GM12878 (cell line): ENCODE data around the gene TBCE. TPM values are rescaled to one million over a fixed set of nuclear protein-coding genes. Genes with fewer than 3 reads are reported as not detected.

Source experiments
- ATAC-seq: fragments of 200-7000 bp; cut with Tn5 transposase; 3 replicates; pipeline ENCODE4 v1.9.1; 2020; ENCODE audit warnings: mild to moderate bottlenecking, moderate library complexity
- BruUV-seq: library from RNA; stranded (reverse); fragments of 400-500 nt; replicated peaks from 2 replicates; lab custom pipeline; 2021; lab: Mats Ljungman, UMichigan
- CTCF ChIA-PET: fragments of 300-600 bp; sonication (Branson Sonifier 250); formaldehyde crosslinking; extraction: SDS; loops from one replicate; lab custom pipeline; 2021; ENCODE audit warnings: inconsistent platforms; lab: Yijun Ruan, JAX
- POLR2A ChIA-PET: fragments of 350-600 bp; formaldehyde crosslinking; extraction: SDS; loops from one replicate; lab custom pipeline; 2021; ENCODE audit warnings: inconsistent platforms; lab: Charles Lee
- RAD21 ChIA-PET: fragments of 300-600 bp; sonication (Branson Sonifier 250); formaldehyde crosslinking; loops from one replicate; lab custom pipeline; 2023; ENCODE audit warnings: antibody characterized with exemption; ENCODE audit not compliant: unreplicated experiment; lab: Charles Lee
- SMC1A ChIA-PET: fragments of 300-600 bp; sonication (Branson Sonifier 250); formaldehyde crosslinking; loops from one replicate; lab custom pipeline; 2023; ENCODE audit not compliant: unreplicated experiment, uncharacterized antibody; lab: Charles Lee
- DNase-seq: peaks from one replicate; pipeline ENCODE4 v3.0.0-alpha.2; 2011; ENCODE audit warnings: low read depth, low spot score
- FAIRE-seq: peaks from 3 replicates; lab custom pipeline; 2011; peaks lifted over from hg19 to GRCh38; lab: Jason Lieb, UNC
- H2AFZ ChIP-seq: 2 replicates; pipeline ENCODE4 v1.6.0; 2011; ENCODE audit warnings: low read depth, low read length, control low read depth; ENCODE audit not compliant: control insufficient read depth
- H3K27ac ChIP-seq: 2 replicates; pipeline ENCODE4 v1.5.1; 2011; ENCODE audit warnings: control low read depth; ENCODE audit not compliant: control insufficient read depth, insufficient read depth
- H3K27me3 ChIP-seq, 2 experiments: replicated peaks in 1 of 2; 2 replicates each; pipeline versions ENCODE4 v1.6.0 to v1.6.1; 2011; ENCODE audit warnings: low read length in 1 of 2; ENCODE audit not compliant: control insufficient read depth in 2 of 2, insufficient read depth in 2 of 2
- H3K36me3 ChIP-seq, 2 experiments: 2 replicates each; pipeline ENCODE4 v1.5.1; 2011; ENCODE audit warnings: low read length in 1 of 2; ENCODE audit not compliant: control insufficient read depth in 2 of 2, insufficient read depth in 2 of 2
- H3K4me1 ChIP-seq: 2 replicates; pipeline ENCODE4 v1.6.1; 2011; ENCODE audit warnings: mild to moderate bottlenecking, low read length, moderate library complexity, mixed read lengths; ENCODE audit not compliant: control insufficient read depth, insufficient read depth
- H3K4me2 ChIP-seq: 2 replicates; pipeline ENCODE4 v1.6.0; 2011; ENCODE audit warnings: control low read depth; ENCODE audit not compliant: control insufficient read depth, insufficient read depth
- H3K4me3 ChIP-seq: fragments of 200-600 bp; sonication (generic); 2 replicates; pipeline ENCODE4 v1.5.1; 2016
- H3K79me2 ChIP-seq: 2 replicates; pipeline ENCODE4 v1.6.0; 2011; ENCODE audit warnings: low read length; ENCODE audit not compliant: control insufficient read depth, insufficient read depth
- H3K9ac ChIP-seq: 2 replicates; pipeline ENCODE4 v1.8.0; 2011; ENCODE audit warnings: low read length, control low read depth, mixed read lengths; ENCODE audit not compliant: control insufficient read depth, insufficient read depth
- H3K9me3 ChIP-seq: replicated peaks from 3 replicates; pipeline ENCODE4 v1.5.1; 2011; ENCODE audit warnings: mild to moderate bottlenecking, low read length; ENCODE audit not compliant: control insufficient read depth, insufficient read depth
- H4K20me1 ChIP-seq: 2 replicates; pipeline ENCODE4 v1.6.0; 2011; ENCODE audit not compliant: control insufficient read depth, insufficient read depth
- EZH2 ChIP-seq: IDR thresholded peaks from 2 replicates; pipeline ENCODE4 v1.6.1; 2012; ENCODE audit warnings: low read depth, mild to moderate bottlenecking, control low read depth, inconsistent platforms, low read length, borderline replicate concordance; ENCODE audit not compliant: control insufficient read depth
- HCFC1 ChIP-seq: fragments of 150-350 bp; IDR thresholded peaks from 2 replicates; pipeline ENCODE4 v1.6.1; 2014; ENCODE audit warnings: low read length
- PAX5 ChIP-seq: IDR thresholded peaks from 2 replicates; pipeline ENCODE4 v1.6.1; 2011; ENCODE audit warnings: low read depth, low read length, borderline replicate concordance
- ZNF24 ChIP-seq: fragments of 450-650 bp; IDR thresholded peaks from 2 replicates; pipeline ENCODE4 v1.6.1; 2017; ENCODE audit warnings: antibody characterized with exemption, mild to moderate bottlenecking
- WGBS: methylation state at CpG from one replicate; pipeline ENCODE4 v1.1.6; 2016; ENCODE audit warnings: low lambda C conversion rate; ENCODE audit not compliant: insufficient replicate concordance, insufficient coverage; ENCODE audit errors: missing lambda C conversion rate; 5-methylcytosine and 5-hydroxymethylcytosine counted together
- in situ Hi-C: fragments of 300-500 bp; cut with MboI; formaldehyde crosslinking; loops from 9 replicates; pipeline ENCODE4 v1.14.3; 2018; ENCODE audit warnings: mixed read lengths
- intact Hi-C: fragments of 100-400 bp; cut with micrococcal nuclease; formaldehyde crosslinking; loops from one replicate; pipeline ENCODE4 v1.14.2; 2022; ENCODE audit not compliant: unreplicated experiment
- polyA plus RNA-seq, 11 experiments: library from polyadenylated mRNA; depleted of rRNA in 4 of 11; unstranded in 6 of 11; stranded (reverse) in 5 of 11; fragments of >200 nt; fragmentation: Nextera tagmentation in 4 of 11; fragmentation: Illumina TruSeq in 1 of 11; extraction: Ambion mirVana in 4 of 11; extraction: Trizol in 1 of 11; gene quantifications; 1 replicate in 1 of 11; 2 replicates in 10 of 11; pipeline versions ENCODE4 v1.2.1 to v1.2.3, GENCODE V29; 2011 to 2016; ENCODE audit warnings: inconsistent platforms in 2 of 11, missing spikeins in 2 of 11, low read depth in 1 of 11
- total RNA-seq, 4 experiments: library from RNA; depleted of rRNA in 3 of 4; stranded (reverse); fragments of >200 nt in 3 of 4; fragmentation: Illumina TruSeq in 1 of 4; extraction: Trizol in 1 of 4; gene quantifications; 2 replicates each; pipeline versions ENCODE4 v1.2.1 to v1.2.3, GENCODE V29; 2013 to 2021

TBCE gene
- total and polyA plus RNA-seq, 10 of the 15 experiments (the other 5 are each of a cell fraction or from before 2014, with no cell fraction given): 22.7 to 48.7 (median 29.2) TPM

DNA sequence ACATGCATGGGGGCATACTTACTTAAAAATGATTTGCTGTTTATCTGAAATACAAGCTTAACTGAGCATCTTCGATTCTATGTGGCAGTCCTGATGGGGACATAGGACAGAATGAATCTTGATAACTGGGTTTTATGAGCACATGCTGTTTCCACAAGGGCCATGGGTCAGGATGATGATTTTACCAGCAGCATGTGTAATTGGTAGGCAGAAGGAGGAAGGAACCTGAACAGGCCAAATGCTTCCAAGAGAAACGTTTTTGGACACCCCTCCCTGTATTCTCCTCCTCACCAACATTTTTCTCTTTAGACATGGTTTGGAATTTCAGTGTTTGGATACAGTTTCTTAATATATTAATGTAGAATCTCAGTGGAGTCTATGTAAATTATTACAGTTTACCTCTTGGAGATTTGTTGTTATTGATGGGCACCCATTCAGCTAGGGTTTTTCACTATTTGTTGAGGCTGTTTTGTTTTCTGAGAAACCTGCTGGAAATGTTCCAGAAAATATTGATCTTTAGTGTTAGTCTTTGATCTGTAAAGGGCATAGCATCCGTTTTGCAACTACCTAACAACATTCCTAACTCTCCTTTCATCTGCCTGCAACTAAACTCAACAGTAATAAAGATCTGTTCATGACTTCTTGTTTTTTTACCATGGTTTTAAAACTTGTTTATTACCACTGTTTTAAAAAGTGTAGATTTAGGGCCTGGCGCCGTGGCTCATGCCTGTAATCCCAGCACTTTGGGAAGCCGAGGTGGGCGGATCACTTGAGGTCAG, 42.0 kb downstream of the TBCE start:
- Histone ChIP-seq H3K9me3 (no peaks in the 10 kb centered on the region), H3K4me1 (no peaks in the 10 kb centered on the region), H3K9ac (no peak overlapping the region), H3K4me3 (no peak overlapping the region), H3K36me3 (no peaks in the 10 kb centered on the region), H3K79me2 (no peaks in the 10 kb centered on the region), H4K20me1 (no peaks in the 10 kb centered on the region), H2AFZ (no peak overlapping the region), H3K27ac (no peak overlapping the region), H3K4me2 (no peak overlapping the region), H3K27me3 (no peaks in the 10 kb centered on the region)
- ATAC-seq (no peak), DNase-seq (no peak), FAIRE-seq (no peak)
- in situ Hi-C loops: no loop called here
- RAD21 ChIA-PET: interaction anchor here (0.7 kb wide), 1 partner anchor 156 kb away, joined by 3 read pairs; no protein-coding TSS in a partner anchor
- intact Hi-C loops: no loop called here
- no TSS peak for BruUV-seq
- WGBS: 82% methylated on average over 7 of the region's 7 CpGs
- SMC1A ChIA-PET: interaction anchor here (1.0 to 1.5 kb wide), 3 partner anchors 10 to 211 kb away, joined by 3 to 7 read pairs (median 3); no protein-coding TSS in a partner anchor
- CTCF ChIA-PET: interaction anchor here (2.0 kb wide), 1 partner anchor 156 kb away, joined by 6 read pairs; no protein-coding TSS in a partner anchor
- POLR2A ChIA-PET: interaction anchor here (0.6 kb wide), 2 partner anchors 18 to 45 kb away, joined by 3 read pairs; no protein-coding TSS in a partner anchor
- TF ChIP-seq PAX5: no peak
- TF ChIP-seq ZNF24: no peak
- no peak for TF ChIP-seq HCFC1
- TF ChIP-seq EZH2: no peak

DNA sequence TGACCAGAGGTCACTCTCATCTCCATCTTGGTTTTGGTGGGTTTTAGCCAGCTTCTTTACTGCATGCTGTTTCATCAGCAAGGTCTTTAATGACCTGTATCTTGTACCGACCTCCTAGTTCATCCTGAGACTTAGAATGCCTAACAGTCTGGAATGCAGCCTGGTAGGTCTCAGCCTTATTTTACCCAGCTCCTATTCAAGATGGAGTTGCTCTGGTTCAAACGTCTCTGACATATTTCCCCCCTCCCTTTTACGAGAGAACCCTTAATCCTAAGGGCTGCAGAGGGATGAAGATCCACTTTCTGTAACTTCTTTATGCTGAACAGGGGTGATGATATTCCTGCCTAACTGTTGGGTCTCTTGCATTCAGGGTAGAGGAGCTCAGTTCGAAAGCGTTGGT, 43.2 kb downstream of the TBCE start:
- Histone ChIP-seq H3K4me1 (no peaks in the 10 kb centered on the region), H3K36me3 (no peaks in the 10 kb centered on the region), H3K4me3 (no peak overlapping the region), H3K9me3 (no peaks in the 10 kb centered on the region), H3K4me2 (no peak overlapping the region), H3K9ac (no peak overlapping the region), H2AFZ (no peak overlapping the region), H3K79me2 (no peaks in the 10 kb centered on the region), H4K20me1 (no peaks in the 10 kb centered on the region)
- in situ Hi-C loops: no loop called here
- ChIA-PET CTCF (interaction anchor here (0.9 to 2.0 kb wide), 2 partner anchors 157 to 277 kb away, joined by 3 to 6 read pairs; no protein-coding TSS in a partner anchor), SMC1A (interaction anchor here (0.9 kb wide), 1 partner anchor 159 kb away, joined by 3 read pairs; no protein-coding TSS in a partner anchor), RAD21 (no interaction called here)
- FAIRE-seq (no peak), ATAC-seq (no peak)
- BruUV-seq: no TSS peak
- TF ChIP-seq EZH2: no peak
- TF ChIP-seq, all 136 proteins: peak for 0
- no peak for DNase-seq
- Histone ChIP-seq H3K27me3 (no peaks in the 10 kb centered on the region), H3K27ac (no peak overlapping the region)
- intact Hi-C loops: loop anchor here (10.0 kb wide), 1 partner anchor 1296 kb away; no protein-coding TSS in a partner anchor
- POLR2A ChIA-PET: no interaction called here
- WGBS: 78% methylated on average over 5 of the region's 5 CpGs
